HT1080 (cell line): ENCODE results near the gene MYCN. TPM values are rescaled to one million over a fixed set of nuclear protein-coding genes. Genes with fewer than 3 reads are reported as not detected.
"Not testable (repeated sequence)": the region's sequence is repeated elsewhere in the genome, so short reads cannot be mapped to it uniquely, and the experiment has no call there.

Source experiments
- DNase-seq: peaks from one replicate; pipeline ENCODE4 v3.0.0-alpha.2; 2015; ENCODE audit warnings: low read depth
- total RNA-seq: library from RNA; depleted of rRNA; stranded (reverse); fragments of >200 nt; shearing (Covaris generic); gene quantifications from 2 replicates; pipeline ENCODE4 v1.2.3, GENCODE V29; 2014

MYCN gene
- total RNA-seq, 1 experiment from 2014 or later: not detected

DNA sequence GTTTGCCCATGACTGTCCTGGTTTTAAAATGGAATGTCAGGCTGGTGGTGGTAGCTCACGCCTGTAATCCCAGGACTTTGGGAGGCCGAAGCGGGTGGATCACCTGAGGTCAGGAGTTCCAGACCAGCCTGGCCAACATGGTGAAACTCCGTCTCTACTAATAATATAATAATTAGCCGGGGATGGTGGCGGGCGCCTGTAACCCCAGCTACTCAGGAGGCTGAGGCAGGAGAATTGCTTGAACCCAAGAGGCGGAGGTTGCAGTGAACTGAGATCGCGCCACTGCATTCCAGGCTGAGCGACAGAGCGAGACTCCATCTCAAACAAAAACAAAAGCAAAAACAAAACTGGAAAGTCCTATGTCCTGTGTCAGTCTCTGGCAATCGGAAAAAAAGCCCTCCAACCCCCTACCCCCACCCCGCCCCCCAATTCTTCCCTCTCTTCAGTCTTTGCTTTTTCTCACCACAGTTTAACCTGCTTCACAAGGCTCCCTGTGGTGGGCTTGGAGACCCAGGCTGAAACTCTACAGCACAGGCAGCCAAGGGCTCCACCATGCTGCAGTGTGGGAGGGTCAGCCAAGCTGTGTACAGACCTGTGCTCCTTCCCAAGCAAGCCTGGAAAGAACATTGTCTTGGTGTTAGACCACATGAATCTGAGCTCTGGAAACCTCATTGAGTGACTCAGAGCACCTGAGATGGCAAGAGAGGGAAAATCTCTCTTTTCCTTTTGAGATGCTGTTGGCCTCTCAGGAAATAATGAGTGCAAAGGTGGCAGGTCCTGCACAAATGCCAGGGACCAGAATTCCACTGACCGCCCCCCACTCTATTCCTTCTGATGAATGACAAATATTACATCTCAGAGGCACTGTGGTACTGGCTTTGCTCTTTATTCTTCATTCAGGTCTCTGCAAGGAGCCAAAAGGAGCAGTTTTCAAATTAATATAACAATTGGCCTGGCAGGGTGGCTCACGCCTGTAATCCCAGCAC lies 16.7 kb downstream of the MYCN start:
- no peak for DNase-seq

DNA sequence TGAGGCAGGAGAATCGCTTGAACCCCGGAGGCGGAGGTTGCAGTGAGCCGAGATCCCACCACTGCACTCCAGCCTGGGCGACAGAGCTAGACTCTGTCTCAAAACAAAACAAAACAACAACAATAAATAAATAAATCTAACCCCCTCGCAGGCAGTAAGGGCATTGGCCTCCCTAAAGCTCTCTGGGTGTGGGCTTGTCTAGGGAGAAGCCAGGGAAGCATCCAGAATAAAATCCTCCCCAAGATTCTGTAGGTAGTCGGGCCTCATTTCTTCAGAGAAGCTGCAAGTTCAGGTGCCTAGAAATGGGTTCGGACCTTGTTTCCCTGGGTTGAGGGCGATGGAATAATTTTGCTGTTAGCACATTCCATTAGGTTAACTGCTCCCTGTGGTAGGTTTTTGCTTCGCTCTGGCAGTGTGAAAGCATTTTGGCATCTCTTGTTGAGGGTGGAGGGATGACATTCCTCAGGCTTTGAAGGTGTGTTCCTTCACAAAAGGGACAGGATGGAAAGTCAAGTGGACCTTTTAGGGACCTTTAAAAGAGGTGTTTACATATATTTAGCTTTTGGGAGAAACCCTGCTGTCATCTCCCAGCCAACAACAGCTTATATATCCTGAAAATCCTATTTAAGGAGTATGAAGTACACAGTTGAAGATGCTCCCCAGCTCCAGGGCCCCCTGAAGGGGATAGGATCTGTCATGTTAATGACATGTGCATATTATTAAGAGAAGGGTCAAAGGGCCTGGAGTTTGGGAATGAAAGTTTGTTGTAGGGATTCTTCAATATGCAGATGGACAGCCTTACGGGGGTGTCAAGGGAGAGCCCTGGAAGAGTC lies 17.7 kb downstream of the MYCN start:
- DNase-seq: no peak

DNA sequence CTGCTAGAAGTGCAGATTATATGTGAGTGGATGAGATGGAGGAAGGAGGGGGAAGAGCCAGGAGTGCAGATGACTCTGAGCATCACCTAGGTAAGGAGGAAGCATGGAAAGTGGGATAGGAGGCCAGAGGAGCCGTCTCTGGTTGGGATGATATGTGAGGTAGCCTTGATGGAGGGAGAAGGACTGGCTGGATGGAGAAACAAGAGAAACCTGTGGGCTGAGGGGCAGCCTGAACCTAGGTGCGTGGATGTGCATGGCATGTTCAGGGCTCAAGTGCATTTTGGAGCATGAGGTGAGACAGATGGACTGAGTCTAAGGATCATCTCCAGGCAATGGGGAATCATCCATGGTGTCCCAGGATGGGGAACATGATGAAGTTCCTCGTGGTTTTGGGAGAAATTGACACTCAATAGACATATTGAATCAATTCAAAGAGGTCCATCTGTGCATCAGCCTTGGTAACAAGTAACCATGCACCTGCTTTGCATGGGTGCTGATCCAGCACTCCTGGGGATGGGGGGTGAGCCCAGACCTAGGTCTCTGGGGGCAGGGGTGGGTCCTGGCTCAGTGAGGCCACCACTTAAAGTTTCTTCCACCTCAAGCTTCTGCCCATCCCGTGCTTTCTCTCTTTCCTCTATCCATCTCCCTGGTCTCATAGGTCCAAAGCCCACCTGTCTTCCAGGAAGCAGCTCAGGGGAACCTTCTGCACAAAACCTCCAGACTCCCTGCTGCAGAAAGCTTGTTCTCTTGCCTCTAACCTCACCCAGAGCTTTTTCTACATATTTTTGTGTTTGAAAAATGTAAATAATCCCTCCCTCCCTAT lies 19.2 kb downstream of the MYCN start:
- no peak for DNase-seq

DNA sequence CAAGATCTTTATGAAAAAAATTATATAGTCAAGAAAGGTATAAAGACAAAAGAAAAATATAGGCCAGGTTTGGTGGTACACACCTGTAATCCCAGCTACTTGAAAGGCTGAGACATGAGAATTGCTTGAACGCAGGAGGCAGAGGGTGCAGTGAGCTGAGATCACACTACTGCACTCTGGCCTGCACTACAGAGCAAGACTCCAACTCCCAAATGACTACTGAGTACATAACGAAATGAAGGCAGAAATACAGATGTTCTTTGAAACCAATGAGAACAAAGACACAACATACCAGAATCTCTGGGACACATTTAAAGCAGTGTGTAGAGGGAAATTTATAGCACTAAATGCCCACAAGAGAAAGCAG lies 19.8 kb downstream of the MYCN start:
- DNase-seq: not testable (repeated sequence)

DNA sequence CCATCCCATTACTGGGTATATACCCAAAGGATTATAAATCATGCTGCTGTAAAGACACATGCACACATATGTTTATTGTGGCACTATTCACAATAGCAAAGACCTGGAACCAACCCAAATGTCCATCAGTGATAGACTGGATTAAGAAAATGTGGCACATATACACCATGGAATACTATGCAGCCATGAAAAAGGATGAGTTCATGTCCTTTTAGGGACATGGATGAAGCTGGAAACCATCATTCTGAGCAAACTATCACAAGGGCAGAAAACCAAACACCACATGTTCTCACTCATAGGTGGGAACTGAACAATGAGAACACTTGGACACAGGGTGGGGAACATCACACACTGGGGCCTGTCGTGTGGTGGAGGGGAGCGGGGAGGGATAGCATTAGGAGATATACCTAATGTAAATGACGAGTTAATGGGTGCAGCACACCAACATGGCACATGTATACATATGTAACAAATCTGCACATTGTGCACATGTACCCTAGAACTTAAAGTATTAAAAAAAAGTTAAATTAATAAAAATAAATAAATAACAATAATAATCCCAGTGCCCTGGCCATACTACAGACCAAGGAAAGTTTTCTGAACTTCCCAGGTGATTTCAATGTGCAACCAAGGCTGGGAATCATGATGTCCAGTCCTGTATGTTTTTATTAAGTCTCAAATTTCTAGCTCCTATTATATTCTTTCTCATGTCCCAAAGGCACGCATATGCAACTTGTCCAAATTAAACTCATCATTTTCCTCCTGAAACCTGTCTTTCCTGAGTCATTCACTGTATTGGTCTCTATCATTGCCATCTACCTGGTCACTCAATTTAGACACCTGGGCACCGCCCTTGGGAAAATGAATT lies 23.0 kb downstream of the MYCN start:
- not testable (repeated sequence) for DNase-seq

DNA sequence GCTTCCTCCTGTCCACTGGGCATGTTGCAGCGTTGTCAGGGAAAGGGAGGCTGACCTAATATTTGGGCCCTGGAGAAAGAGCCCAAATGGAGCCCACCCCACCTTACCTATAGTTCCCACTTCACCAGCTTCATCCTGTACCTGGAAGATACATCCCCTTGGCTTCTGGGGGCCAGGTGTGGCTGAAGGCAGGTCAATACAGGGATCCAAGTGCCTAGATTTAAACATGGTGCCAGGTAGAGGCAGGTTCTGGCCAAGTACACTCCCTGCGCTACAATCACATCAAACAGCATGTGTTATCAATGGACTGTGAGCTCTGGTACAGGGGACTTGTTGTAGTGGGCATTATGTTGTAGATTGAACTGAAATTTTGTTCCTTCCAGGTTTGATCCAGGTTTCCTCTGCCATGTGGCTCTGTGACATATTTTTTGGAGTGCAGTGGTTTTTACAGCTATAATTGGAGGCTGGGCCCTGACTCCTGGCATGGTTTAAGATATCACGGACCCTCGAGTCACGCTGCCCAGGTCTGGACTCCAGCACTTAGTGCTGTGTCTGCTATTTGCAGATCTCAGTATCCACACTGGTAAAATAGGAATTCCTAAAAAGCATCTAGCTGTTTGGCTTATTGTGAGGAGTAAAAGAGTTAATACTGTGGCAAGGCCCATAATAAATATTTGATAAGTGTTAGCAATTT lies 23.8 kb downstream of the MYCN start:
- no peak for DNase-seq

DNA sequence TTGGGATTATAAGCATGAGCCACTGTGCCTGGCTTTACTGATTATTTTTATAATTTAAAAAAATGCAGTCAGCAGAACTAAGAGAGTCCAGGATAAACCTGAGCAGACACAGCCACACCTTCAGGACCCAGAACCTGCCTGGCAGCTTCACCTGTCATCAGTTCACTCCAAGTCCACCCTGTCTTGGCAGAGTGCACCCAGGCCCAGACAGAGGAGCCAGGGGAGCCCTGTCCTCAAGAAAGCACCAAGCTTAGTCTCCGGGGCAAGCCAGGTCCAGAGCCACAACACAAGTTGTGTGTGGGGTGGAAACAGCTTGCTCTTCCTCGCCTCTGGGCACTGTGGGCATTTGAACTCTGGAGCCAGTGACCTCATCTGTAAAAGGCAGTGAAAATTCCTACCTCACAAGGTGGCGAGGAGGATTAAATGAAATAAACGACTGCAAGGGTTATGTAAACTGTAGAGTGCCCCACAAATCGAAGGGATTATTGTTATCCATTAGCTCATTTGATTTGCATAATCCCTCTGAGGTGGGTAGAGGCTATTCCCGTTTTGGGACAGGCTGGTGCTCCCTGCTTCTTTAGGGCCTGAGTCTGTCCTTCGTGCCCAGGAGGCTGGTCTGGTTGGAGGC lies 24.7 kb downstream of the MYCN start:
- no peak for DNase-seq

DNA sequence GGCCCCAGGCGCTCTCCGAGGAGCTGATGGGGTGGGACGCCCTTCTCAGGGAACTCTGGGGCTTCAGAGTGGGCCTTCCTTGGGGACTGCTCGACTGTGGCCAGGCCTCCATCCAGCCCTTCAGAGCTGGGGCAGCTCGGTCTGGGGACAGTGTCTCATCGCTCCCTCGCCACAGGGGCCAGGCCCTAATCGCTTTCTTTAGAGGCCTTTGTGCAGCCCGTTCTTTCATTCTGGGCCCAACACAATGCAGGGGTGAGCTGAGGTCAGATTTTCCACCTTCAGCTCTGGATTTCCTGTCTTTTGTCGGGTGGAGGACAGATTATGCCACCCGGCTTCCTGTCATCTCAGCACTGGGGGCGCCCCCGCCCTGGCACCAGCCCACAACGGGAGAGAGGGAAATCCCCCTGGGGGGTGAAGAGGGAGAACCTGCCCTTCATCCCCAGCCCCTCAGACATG lies 25.2 kb downstream of the MYCN start:
- DNase-seq: no peak

DNA sequence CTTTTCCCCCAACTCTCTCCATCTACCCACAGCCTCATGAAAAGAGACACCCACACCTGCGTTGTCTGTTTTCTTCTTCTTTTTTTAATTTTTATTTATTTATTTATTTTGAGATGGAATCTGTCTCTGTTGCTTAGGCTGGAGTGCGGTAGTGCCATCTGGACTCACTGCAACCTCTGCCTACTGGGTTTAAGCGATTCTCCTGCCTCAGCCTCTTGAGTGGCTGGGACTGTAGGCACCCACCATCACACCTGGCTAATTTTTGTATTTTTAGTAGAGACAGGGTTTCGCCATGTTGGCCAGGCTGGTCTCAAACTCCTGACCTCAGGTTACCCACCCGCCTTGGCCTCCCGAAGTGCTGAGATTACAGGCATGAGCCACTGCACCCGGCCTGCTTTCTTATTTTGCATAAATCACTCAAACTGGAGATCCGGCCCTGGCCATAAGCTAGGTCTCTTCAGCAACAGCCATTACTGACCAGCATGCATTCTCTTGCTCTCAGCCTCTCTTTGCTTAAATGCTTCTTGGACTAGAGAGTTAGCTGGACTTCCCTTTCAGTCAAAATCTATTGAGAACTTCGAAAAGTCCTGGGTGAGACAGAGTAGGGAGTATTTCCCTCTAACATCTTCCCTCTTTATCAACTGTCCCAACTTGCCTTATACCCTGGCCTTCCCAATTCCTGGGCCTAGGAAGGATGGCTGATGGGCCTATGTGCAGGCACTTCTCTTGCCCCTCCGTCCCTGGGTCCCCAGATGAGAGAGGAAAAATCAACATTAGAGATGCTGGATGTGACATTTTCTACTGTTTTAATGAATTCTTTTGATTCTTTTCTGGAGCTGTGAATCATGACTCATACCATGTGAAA lies 27.3 kb downstream of the MYCN start:
- no peak for DNase-seq

DNA sequence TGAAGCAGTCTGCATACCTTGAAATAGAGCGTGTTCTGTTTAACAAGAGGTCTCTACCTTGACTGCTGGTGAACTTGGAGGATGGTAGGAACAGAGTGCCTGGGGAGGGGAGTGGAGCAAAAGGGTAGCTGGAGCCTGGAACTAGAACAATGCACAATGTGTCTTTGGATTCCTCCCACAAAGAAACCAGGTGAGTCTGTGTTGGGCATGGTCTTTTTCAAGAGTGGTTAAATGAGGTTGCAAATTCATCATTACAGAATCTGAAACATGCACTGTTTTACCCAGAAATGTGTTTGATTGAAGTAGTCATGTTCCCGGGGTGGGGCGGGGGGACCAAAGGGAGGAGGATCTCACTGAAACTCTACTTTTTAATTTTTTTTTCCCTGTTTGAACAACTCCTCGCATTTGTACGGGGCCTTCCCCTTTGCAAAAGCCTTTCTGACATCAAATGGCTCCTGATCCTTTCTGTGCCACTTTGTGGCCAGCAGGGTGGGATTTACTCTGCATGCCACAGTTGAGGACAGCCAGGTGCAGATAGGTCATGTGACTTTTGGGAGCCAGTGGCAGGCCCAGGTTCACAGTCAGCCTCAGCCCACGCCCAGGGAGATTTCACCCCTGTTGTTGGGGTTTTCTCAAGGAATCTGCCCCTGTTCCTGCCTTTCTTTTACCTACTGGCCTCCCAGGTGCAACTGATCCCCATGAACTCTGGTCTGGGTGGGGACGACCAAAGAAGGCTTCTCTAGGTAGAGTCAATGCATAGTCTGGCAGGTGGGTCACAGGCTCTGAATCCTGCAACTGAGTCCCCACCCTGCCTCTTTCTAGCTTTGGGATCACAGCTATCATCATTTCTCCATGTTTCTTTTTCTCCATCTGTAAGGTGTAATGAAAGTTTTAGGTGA lies 28.2 kb downstream of the MYCN start:
- DNase-seq: no peak

DNA sequence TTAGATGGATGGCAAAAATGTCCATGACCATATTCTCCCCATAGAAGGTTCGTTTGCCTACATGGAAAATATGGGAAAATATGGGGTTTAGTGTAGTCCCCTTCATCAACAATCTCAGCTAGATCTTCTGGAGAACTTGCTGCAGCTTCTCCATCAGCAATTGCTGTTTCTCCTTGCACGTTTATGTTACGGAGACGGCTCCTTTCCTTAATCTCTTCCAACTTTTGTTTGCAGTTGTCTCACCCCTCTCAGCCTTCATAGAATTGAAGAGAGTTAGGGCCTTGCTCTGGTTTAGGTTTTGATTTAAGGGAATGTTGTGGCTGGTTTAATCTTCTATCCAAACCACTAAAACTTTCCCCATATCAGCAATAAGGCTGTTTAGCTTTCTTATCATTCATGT lies 28.9 kb downstream of the MYCN start:
- no peak for DNase-seq

DNA sequence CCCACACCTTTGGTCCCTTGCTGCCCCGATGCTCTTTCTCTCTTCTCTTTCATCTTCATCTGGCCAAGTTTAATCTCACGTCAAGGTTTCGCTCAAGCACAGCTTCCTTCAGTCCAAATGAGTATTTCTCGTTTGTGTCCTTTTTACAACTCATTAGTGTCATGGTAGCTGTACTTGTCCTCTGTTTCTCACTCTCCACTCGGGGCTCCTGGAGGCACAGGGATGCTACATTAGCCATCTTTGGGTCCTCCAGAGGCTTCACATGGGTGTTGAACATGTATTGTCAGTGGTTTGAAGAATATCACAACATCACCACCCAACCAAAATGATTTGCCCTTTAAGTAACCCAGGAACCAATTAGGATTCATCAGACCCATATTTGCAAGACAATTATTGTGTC lies 30.4 kb downstream of the MYCN start:
- no peak for DNase-seq

DNA sequence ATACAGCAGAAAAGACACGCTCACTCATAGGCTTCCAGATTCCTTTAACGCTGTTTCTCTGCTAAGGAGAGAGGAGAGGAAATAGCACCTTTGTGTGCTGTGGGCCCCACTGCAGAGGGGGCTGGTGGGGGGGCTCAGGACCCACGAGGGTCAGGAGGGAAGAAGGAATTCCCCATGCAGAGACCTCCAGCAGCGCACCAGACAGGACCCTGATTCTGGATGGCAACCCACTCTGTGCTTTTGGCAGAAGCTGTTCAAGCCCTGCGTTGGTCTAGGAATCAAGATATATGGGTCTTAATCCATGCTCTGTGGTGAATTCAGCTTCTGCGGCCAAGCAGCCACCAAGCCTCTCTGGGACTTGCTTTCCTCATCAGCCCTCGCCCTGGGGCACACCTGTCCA lies 31.0 kb downstream of the MYCN start:
- DNase-seq: no peak

DNA sequence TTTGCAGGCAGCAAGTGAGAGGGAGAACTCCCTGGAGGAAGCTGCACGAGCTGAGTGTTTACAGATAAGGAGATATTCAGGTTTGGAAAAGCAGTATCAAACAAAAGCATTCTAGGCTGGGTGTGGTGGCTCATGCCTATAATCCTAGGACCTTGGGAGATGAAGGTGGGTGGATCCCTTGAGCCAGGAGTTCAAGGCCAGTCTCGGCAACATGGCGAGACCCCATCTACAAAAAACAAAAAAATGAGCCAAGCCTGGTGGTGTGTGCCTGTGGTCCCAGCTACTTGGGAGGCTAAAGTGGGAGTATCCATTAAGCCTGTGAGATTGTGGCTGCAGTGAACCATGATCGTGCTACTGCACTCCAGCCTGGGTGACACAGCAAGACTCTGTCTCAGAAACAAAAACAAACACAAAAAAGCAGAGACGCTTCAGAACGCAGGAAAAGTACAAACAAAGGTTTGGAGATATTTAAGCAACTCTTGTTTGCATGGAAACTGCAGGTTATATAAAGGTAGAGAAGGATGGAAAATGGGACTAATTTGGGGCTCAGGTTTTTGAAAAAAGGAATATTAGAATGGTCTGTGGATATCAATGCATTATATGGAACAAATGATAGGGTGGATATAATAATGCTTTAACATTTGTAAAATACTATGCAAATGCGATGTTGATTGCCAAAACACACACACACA lies 31.6 kb downstream of the MYCN start:
- no peak for DNase-seq

DNA sequence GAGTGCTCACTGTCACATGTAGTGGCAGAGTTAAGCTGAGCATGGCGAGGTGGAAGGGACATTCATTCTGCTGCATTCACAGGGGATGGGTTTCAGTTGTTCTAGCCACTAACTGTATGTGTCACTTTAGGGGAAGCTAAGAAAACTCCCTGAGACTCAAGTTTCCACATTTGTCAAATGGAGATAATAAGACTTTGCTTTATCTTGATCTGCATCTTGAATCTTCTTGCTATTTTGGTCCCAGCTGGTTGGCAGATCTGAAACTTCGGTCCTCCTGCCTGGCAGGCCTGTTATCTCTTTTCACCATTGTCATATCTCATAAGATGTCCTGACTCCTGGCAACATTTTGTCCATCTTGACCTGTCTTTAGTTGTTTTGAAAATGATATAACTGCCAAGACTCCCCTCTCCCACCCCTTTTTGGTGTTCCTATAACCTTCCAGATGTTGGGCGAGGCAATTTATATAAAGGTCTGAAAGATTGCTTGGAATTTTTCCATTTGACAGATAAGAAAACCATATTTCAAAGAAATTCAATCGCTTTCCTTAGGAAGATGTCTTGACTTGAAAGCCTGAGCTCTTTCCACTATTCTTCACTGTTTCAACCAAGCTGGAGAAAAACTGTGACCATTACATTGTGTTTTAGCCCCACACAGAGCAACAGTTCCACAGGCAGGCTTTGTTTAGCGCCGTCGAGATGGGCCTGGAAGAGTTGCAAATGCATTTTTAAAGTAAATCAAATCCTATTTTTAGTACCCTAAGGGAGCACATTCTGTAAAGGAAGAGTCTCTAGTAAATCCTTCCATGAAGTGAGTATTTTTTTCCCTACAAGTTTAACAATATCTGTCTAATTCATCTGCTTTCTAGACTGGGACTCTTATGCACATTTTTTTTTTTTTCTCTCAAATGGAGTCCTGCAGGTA lies 33.4 kb downstream of the MYCN start:
- DNase-seq: no peak
